ENCODE data around the gene ZNF41.

DNA sequence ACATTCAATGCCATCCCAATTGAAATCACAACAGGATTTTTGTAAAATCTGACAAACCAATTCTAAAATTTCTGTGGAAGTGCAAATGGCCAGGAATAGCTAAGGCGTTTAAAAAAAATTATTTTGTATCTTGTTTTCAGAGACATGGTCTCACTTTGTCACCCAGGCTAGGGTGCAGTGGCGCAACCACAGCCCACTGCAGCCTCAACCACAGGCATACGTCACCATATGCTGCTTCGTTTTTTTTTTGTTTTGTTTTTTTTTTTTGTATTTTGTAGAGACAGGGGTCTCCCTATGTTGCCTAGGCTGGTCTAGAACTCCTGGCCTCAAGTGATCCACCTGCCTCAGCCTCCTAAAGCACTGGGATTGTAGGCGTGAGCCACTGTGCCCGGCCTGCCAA, 24.5 kb downstream of the ZNF41 start:
- TF ChIP-seq NR2F2 (IDR thresholded peaks at IDR 0.05) (no peak), EGR1 (IDR thresholded peaks at IDR 0.05; ENCODE audit: low read depth in 2 of 2) (no peak), TAF1 (conservative IDR thresholded peaks at IDR 0.05) (no peak), RAD21 (IDR thresholded peaks at IDR 0.05) (no peak), CTCF (IDR thresholded peaks at IDR 0.05; ENCODE audit: low read depth, low read length, missing input control) (no peak), REST (IDR thresholded peaks at IDR 0.05) (no peak), ATF3 (IDR thresholded peaks at IDR 0.05) (no peak), FOXA1 (IDR thresholded peaks at IDR 0.05) (no peak), JUND (IDR thresholded peaks at IDR 0.05) (no peak), RXRA (IDR thresholded peaks at IDR 0.05) (no peak), HNF4G (IDR thresholded peaks at IDR 0.05) (no peak), MAX (IDR thresholded peaks at IDR 0.05) (no peak), YY1 (IDR thresholded peaks at IDR 0.05) (no peak)
